ENCODE measurements around the gene INF2.
A peak's percentile ranks its signal among the peaks of the same experiment; 100 is the strongest.
"Not testable (repeated sequence)": the region's sequence is repeated elsewhere in the genome, so short reads cannot be mapped to it uniquely, and the experiment has no call there.

INF2 gene

DNA sequence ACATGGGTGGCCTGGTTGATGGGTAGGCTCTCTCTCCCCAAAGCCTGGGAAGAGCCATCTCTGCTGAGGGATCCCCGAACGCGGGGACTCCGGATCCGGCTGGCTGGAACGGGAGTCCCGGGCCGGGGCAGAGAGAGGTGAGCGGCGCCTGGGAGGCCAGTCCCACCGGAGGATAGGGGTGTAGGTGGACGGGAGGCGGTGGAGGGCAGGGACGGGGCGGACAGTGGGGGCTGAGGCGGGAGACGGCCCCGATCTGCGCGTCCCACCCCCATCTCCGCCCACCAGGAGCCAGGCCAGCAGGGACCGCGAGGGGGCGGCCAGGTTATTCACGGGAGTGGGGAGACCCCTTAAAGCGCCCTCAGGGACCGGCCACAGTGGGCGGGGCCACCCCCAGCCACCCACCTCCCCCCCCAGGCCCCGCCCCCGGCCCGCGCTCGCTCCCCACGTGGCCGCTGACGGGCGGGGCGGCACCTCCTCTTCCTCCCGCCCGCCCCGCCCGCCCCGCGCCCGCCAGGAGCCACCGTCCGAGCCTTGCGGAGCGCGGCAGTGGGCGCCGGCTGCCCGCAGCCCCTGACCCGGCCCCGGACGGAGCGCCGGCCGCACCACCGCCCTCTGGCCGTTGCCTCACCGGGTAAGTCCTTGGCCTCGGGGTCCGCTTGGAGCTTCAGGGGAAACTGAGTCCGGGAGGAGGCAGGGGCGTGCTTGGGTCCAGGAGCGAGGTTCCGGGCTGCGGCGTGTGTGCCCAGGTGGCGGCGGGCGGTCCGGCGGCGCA is at the start of gene INF2:
TSS of gene INF2 (plus strand) at position 510 of the 772 bp plus-strand sequence. CDS start 11,748 bp downstream, outside the sequence.
- DNase-seq = peak; percentile 60

- DNase-seq = peak; percentile 49
Observed at GRCh38 chr14:104639885-104640548, 49.4 kb upstream of the INF2 start.

DNA sequence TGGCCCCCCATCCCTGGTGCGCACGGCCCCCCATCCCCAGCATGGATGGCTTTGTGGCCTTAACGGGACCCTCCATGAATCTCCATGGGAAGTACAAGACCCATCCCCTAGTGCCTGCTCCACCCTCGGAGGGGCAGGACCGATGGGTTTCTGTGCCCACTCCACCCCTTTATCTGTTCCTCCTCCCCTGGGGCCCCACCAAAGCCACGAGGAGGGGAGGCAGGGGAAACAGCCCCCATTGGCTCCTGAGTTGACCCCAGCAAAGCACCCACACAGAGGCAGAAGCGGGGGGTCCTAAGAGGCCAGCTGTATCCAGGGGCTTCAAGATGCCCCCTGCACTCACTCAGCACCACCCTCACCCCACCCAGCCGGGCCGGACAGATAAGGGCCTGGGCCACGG is 48.7 kb upstream of the INF2 start:
- DNase-seq = no peak

- DNase-seq = no peak
Observed at GRCh38 chr14:104641753-104642539, 47.5 kb upstream of the INF2 start.

DNA sequence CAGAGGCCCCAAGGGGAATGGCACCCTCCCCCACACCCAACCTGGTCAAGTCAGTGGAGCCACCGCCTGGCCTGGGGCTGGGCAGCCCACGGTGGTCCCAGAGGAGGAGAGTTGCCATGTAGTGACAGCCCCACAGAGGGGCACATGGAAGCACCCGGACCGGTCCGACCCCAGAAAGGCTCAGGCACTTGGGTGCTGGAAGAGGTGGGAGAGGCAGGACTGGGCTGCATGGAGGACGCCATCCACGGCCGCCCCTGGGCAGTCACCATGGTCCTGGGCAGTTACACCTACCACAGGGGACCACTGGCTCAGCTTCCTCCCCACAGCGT is 46.9 kb upstream of the INF2 start:
- DNase-seq = no peak

DNA sequence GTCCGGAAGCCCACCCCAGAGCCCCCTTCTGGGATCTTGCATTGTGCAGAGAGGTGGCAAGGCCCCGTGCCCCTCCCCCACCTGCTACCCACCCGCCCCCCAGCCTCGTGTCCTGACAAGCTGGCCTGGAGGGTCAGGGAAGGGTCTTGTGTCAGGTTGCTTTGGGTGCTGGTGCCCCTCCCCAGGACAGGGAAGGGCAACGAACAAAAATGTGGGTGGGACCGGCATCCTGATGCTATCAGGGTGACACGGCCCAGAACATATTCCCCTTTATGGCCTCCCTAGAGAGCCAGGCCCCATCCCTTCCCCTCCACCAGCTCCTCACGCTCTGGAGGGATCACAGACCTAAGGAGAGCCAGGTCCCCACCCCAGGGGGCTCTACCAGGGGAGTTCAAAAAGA is 46.1 kb upstream of the INF2 start:
- no peak for DNase-seq

DNA sequence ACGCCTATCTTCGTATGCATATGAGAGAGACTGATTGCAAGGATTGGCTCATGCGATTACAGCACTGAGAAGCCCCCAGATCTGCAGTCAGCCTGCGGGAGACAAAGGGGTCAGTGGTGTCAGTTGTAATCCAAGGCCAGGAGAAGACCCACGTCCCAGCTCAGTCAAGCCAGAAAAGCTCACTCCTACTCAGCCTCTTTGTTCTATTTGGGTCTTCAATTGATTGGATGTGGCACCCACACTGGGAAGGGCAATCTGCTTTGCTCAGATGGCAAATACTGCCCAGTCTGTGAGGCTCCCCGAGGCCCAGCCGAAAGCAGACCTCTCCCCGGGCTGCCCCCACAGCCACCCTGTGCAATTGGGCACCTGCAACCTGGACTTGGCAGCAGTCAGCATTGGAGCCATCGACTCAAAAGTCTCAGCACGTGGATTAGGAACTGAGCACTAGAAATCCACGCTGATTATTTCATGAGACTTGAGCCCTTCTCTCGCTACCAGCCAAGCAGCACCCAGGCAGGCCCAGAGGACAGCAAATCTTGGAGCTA is 45.3 kb upstream of the INF2 start:
- no peak for DNase-seq

DNA sequence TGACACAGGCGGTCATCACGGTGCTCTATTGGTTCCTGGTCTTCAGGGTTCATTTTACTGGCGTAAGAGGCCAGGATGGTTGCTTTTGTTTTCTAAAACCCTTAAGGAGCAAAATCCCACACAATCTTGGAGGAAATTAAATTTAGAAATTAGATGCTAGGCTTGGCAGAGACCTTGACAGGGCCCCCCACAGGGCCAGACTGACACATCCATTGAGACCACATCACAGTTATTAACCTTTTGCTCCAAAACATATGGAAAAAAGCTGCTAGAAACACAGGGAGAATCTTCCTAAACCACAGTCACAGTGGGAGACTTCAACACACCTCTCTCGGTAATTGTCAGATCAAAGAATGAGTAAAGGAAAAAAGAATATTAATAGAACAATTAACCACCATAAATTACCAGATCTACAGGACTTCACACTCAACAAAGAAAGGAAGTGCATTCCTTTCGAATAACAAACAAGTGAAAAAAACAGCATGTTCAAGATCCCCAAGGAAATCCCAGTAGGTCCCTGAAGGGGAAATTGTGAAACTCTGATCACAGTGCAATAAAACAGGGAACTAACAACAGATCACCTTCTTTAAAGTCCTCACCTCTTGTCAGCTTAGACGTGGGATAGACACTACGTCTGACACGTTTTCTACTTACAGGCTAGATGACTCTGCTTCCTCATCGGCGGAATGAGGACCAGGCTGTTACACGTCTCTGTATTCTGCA is 44.6 kb upstream of the INF2 start:
- no peak for DNase-seq

DNA sequence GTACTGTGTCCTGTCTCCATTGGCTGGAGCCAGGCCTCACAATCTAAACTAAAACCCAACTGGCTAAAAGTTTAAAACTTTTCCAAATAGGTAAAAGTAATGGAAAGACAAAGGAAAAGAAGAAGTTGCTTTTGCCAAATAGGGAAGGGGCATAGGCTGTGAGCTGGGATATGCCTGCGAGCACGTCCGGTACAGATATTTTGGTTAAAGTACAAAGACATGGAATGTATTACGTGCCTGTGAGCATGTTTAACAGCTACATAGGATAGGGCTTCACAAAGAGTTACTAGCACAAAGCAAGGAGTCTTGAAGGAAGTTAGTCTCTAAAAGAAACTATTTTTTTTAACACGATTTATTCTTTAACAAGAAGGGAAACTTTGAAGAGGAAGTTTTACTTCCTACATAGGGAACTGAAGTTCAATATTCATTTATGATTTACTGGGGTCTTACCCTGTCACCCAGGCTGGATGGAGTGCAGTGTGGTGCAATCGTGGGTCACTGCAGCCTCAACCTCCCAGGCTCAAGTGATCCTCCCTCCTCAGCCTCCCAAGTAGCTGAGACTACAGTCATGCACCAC is 41.9 kb upstream of the INF2 start:
- DNase-seq = no peak

DNA sequence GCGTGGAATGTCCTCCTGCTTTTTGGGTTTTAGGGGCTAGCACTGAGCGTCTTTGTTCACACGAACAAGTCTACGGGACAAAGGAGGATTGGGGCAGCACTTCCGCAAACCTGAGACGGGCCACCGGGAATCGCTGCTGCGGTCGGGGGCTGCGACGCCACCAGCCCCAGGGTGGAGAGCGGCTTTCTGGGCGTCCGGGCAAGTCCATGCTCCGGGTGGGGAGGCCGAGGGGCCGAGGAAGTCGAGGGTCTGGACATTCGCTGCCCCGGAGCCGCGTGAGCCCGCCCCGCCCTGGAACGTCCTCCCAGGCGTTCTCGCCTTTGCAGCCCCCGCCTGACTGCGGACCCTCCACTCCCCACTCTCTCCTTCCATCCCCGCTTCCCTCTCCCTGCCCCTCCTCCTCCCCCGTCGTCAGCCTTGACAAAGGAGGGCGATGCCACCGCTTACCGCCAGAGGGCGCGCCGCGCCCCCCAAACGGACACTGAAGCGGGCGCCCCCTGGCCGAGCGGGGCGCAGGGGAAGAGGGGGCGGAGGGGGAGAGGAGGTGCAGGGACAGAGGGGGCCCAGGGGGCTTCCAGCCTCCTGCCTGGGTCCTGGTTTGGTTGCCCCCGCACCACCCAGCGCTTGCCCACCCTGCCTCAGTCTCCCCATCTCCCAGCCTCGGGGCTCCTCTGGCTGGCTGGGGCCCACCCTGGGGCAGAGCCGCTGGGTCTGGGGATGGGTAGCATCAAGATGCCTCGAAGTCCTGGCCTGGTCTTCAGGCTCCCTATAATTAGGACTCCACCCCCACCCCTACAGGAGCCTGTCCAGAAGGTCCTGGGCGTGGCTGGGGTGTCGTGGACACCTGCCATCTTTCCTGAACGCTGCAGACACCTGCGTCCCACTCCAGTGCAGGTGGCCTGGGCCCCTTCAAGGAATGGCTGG is 39.1 kb upstream of the INF2 start:
- DNase-seq = peak; percentile 68

GRCh38 chr14:104650981-104651875 is 38.2 kb upstream of the INF2 start:
- DNase-seq = no peak

DNA sequence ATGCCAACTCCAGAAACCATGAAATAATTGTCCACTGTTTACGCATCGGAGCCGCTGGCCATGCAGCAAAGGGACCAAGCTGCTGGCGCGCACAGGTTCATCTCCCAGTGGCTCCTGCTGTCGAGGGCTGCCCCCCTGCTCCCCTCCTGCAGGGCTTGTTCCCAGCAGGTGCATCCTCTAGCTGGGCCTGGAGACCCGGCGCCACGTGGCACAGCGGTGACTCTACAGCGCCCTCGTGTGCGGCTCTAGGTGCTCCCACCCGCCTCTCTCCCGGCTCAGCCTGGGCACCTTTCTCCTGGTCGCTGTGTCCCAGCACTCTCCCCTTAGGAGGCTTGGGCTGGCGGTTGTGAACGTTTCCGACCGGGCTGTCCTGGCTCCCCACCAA is 37.5 kb upstream of the INF2 start:
- no peak for DNase-seq

DNA sequence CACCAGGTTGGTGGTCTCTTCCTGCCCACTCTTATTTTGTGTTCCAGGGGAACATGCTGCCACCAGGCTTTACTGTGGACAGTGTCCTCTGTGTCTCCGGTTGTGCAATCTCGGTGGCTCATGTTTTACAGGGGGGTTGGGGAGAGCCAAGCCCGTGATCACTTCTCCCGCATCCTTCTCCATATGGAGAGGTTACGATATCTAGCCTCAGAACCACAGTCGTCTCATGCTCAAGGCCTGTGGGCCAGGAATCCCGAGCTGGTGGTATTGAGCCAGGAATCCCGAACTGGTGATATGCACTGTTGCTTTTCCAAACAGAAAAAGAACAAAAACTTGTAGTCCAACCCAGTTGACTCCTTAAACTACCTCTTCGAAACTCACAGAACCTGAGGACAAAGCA is 37.0 kb upstream of the INF2 start:
- DNase-seq = no peak

- not testable (repeated sequence) for DNase-seq
Observed at GRCh38 chr14:104653130-104653920, 36.1 kb upstream of the INF2 start.

DNA sequence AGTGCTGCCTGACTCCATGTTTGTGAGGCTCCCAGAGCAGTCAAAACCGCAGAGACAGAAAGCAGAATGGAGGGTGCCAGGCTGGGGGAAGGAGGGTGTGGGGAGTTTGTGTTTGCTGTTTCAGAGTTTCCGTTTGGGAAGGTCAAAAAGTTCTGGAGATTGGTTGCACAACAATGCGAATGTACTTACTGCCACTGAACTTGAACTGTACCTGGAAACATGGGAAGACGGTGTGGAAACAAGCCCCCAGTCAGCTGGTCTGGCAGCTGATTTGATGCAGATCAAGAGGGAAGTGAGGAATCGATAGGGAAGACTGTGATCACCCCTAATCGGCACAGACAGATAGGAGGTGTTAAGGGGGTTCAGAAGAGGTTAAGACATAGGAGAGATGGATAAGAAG is 35.3 kb upstream of the INF2 start:
- DNase-seq = no peak

DNA sequence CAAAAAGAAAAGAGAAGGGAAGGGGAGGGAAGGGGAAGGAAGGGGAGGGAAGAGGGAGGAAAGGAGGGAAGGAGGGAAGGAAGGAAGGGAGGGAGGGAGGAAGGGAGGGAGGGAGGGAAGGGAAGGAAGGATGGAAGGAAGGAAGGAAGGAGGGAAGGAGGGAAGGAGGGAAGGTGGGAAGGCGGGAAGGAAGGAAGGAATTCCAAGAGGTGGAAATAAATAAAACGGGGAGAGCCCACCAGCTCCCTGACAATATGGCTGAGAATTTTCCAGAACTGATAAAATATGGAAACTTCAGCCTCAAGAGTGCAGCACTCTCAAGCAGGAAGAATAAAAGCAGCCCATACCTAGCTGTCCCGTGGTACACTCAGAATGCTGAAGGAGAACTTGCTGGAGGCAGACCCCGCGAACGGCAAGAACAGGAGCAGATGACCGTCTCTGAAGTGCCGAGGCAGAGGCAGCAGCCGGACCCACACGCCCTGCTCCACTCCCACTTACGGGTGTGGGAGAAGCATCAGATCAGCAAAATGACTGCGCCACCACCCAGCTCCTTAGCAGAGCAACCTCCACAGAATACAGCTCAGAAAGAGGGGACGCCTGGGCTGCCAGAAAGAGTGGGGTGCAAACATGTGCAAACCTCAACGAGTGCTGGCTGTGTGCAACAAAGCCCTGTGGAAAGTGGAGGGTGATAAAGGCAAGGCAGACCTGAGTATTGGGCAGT is 34.1 kb upstream of the INF2 start:
- DNase-seq = no peak

DNA sequence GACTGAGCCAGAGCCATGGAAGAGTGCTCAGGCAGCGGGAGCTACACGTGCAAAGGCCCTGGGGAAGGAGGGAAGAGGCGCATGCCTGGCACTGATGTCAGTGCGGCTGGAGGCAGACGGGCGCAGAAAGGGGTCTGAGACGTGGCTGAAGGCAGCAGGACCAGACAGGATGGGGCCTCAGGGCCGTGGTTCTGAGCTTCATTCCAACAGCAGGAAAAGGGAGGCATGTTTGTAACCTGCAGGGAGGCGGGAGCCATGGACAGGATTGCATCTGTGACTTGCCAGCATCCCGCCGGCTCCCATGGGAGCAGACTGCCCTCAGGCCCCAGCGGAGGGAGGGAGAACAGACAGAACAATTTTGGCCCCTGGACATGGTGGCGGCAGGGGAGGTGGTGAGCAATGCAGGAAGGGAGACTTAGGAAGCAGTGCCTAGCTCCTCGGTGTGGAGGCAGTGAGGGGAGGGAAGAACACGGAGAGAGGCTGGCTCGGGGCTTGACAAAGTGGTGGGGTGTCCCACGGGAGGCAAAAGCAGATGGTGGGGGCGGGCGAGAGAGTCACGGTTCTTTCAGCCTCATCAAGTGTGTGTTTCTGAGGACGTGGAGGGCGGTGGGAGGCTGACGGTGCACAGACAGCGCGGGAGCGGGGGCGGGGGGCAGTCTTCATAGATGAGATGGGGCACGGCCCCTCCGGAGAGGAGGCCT is 33.3 kb upstream of the INF2 start:
- no peak for DNase-seq

- no peak for DNase-seq
Observed at GRCh38 chr14:104657101-104657524, 32.3 kb upstream of the INF2 start.

Measured in activated naive CD4-positive, alpha-beta T cell treated with anti-CD3 and anti-CD28 coated beads, Interleukin-2, amount 50 U/mL, for 16 hours (primary cell).